Stimulated activated CD8-positive, alpha-beta memory T cell treated with anti-CD3 and anti-CD28 coated beads, Interleukin-7, amount 100 ng/mL, for 1 hour (primary cell): Measurements from ENCODE around the gene STPG2.
A peak's percentile ranks its signal among the peaks of the same experiment; 100 is the strongest.

Source experiments
- DNase-seq, 2 donors: peaks; one replicate each; pipeline ENCODE4 v3.0.0-alpha.2; 2020; ENCODE audit warnings: low read depth in 2 of 2

The STPG2 gene

DNA sequence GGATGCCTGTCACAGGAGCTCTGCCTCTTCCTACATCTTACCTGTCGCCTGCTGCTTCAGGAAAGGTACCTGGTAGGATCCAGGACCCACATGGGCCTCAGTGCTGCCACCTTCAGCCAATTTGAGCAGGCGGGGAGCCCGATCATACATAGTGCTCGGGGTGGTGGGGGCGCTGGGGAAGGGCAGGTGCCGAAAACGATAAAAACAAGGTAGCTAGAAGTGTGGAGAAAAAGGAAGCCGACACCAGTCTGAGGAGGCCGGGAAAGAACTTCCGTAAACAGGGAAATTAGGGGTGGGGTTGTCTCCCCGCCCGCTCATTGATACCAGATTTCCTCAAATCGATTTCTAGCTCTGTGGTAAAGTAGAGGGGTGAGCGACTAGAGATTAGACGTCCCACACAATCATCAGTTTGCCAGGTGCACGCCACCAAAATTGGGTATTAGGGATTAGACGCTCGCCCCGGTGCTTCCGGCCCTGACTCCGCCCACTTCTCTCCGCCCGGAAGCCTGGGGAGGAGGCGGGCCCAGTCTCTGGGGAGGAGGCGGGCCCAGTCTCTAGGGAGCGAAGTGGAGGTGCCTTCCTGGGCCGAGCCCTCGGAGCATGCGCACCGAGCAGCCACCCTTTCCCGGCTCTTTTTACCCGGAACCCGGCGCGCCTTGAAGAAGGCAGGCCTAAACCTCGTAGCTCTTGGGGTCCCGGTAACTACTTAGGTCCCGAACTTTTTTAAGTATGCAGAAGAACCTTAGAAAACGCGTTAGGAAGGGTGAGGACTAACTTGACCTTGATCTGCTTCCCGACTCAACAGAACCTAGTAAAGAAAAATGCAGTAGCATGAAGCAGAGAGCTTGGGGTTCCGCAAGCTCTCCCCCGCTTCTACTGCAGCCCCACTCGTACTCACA lies at the start of gene STPG2:
TSS of gene STPG2 (minus strand) at position 476 of the 899 bp plus-strand sequence.
- peak; percentile 79 to 88 for DNase-seq

- DNase-seq = no peak
These were observed 42.0 kb upstream of the STPG2 start for GRCh38 chr4:98185279-98185678.

DNA sequence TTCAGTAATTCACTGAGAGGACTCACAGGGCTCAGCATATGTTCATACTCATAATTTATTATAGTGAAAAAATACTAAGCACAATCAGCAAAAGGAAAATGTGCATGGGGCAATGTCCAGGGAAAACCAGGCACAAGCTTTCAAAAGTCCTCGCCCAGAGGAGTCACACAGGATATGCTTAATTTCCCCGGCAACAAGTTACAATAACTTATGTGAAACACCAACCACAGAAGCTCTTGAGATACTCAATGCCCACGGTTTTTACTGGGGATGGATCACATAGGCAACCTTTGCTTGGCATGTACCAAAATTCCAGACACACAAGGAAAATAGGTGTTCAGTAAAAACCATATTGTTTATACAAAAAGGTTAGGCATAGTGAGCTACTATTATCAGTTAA lies 38.5 kb upstream of the STPG2 start:
- DNase-seq = no peak

DNA sequence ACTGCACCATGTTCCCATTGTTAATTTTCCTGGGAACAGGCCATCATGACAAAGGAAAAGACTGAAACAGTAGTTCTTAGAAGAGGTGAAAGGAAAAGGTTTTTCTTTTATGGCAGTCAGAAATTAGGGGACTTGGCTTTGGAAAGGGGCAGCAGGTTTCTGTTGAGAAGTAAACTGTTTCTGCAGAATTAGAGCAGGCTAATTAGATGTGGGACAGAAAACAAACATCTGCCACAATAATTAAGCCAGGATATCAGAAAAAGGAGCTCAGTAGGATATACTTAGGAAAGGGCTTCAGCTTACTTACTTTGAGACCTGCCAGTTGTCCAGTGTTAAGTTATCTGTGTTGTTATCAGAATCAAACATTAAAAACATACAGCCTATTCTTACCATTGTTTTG lies 36.7 kb upstream of the STPG2 start:
- no peak for DNase-seq

DNA sequence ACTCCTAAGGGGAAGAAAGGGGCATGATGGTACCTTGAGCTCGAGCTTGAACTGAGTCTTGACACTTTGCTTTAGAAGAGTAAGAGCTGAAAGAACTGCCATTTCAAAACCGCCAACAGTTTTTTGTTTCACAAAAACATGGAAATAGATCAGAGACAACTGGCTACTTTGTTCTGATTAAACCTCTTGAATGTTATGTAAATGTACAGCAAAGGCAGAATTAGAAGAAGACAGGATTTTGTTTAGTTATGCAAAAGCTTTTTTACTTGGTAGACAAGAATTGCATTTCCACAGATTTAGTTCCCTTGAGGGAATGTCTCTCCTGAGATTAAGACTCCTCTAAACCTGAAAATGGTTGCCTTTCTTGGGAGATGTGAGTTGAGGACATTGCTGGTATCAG lies 33.3 kb upstream of the STPG2 start:
- DNase-seq = no peak

- DNase-seq = no peak
These were observed 26.8 kb upstream of the STPG2 start for GRCh38 chr4:98170035-98170434.

- no peak for DNase-seq
These were observed 23.4 kb upstream of the STPG2 start for GRCh38 chr4:98166731-98167041.

GRCh38 chr4:98166025-98166730 lies 22.9 kb upstream of the STPG2 start:
- no peak for DNase-seq

DNA sequence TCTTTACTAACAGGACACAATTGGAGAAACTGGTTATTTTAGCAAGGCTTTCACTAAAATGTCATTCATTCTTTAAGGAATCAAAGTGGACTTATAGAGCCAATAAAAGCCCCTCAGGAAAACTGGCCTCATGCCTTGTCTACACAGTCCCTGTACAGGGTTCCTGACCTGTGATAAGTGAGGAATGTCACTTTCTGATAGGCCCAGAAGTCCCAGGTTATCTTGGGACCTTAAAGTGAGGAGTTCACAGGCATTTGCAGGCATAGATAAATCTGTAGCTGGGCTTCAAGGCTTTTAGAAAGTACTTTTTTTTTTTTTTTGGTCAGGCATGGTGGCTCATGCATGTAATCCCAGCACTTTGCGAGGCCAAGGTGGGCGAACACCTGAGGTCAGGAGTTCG lies 19.4 kb upstream of the STPG2 start:
- no peak for DNase-seq

- no peak for DNase-seq
These were observed 8.1 kb upstream of the STPG2 start for GRCh38 chr4:98151145-98151924.

DNA sequence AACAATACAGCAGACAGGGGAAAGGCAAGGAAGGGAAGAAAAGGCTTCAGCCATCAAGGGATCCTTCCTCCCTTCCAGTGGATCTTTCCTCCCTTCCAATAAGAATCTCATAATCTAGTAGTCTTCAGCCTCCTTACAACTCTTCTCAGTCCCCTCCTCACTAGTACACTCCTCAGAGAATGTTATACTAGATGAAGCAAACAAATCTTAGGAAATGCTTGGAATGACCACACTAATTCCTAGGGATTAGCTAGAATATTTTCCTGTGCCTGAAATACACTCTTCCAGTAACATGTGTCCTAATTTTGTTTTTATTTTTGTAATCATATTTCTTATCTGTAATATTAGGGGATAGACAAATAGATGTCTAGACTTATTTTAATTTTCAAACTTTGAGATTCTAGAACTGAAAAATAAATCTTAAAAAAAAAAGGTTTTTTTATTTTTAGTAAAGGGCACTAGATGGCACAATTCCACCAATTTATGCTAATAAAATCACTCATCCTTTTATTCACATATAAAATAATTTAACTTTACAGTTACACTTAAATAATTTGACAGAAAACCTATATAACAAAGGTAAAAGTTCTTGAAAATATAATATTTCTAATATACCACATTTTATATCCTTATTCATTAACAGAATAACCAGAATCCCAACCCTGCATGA lies 7.0 kb upstream of the STPG2 start:
- DNase-seq = no peak

GRCh38 chr4:98148856-98149255 lies 5.6 kb upstream of the STPG2 start:
- DNase-seq = no peak

DNA sequence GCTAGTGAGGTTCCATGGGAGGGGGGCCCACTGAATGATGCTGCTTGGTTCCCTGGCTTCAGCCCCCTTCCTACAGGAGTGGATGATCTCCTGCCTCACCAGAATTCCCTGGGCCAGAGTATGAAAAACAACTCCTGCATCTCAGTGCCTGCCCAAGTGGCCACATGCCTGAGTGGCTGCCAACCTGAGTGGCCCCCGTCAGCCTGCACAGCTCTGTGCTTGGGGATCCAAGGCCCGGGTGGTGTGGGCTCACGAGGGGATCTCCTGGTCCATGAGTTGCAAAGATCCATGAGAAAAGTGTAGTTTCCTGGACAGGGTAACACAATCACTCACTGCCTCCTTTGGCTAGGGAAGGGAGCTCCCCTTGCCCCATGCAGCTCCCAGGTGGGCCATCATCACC lies 17.1 kb downstream of the STPG2 start:
- DNase-seq = no peak

DNA sequence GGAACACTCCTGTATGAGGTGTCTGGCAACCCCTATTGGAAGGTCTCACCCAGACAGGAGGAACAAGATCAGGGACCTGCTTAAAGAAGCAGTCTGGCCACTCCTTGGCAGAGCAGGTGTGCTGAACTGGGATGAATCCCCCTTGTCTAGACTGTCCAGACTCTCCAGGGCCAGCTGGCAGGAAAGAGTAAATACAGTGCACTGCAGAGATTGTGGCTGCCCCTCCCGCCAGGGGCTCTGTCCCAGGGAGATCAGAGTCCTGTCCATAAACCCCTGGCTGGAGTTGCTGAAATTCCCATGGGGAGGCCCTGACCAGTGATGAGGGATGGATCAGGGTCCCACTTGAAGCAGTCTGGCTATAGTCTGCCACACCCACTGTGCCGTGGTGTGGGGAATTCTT lies 17.7 kb downstream of the STPG2 start:
- no peak for DNase-seq

- DNase-seq = no peak
These were observed 25.9 kb downstream of the STPG2 start for GRCh38 chr4:98117363-98117762.

DNA sequence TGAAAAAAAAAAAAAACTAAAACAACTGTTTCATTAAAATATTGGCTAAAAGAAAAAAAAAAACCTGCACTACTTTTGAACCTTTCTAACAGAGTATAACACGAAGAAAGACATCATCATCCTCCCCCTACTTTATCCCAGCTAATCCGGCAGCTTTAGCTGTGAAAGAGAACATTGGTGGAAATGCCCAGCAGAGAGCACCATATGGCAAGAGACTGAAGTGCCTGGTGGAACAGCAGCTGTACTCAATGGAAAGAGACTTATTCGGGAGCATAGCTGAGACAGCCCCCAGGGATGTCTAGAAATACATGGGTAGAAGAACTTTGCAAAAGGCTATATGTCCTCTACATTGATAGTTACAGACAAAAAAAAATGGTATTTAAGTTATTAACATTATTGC lies 30.3 kb downstream of the STPG2 start:
- no peak for DNase-seq

- DNase-seq = no peak
These were observed 32.3 kb downstream of the STPG2 start for GRCh38 chr4:98110929-98111328.

DNA sequence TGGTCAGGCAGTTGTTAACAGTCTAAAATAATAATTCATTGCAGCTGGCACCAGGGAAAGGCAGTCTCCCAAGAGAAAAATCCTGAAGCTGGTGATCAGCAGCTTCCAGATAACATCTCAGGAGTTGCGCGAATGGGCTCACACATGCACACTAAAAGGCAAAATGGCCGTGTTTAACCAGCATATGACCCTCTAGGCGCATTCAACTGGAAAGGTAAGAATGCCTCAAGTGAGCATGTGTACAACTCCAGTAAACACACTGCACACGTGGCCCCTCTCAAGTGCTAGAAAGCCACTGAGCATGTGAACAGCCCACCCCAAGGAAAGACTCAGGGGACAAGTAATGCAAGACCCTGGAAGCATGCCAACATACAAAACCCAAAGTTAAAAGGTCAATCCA lies 33.1 kb downstream of the STPG2 start:
- DNase-seq = no peak

DNA sequence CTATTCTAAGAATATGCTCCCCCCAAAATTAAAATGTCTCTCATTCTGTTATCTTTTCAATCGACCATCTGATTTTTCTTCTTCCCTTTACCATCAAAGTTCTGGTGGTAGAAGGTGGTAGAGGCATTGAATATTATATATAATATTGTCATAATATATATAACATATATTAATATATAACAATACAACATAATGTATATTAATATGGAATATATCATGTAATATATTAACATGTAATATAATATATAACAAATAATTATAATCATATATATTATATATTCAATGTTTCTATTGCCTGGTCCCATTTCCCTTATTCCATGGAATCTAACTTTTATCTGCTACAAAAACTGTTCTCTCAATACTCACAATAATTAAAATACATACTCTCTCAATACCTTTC lies 40.6 kb downstream of the STPG2 start:
- no peak for DNase-seq

DNA sequence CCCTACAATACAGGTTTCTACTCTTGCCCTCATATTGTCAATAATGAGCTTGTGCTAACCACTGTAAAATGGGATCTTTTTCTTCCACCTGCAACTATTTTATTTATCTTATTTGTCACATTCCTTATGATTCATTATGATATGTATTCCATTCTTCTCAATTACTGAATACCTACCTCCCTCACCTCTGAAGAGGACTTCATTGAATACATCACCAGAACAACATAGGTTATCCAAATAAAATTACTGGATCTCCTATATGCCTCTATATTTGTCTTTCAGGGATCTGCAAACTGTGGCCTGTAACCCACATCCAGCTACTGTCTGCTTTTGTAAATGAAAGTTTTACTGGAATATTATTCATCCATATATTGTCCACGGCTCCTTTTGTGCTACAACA lies 41.3 kb downstream of the STPG2 start:
- DNase-seq = no peak

- DNase-seq = no peak
These were observed 44.5 kb downstream of the STPG2 start for GRCh38 chr4:98098764-98099163.

GRCh38 chr4:98094118-98094517 lies 49.2 kb downstream of the STPG2 start:
- DNase-seq = no peak
